Endothelial cell of umbilical vein (primary cell): Measurements from ENCODE around the gene MRPL44. TPM values are rescaled to one million over a fixed set of nuclear protein-coding genes. Genes with fewer than 3 reads are reported as not detected.

Source experiments
- BruUV-seq: library from RNA; stranded (reverse); fragments of 400-500 nt; replicated peaks from 2 replicates; lab custom pipeline; 2021; lab: Mats Ljungman, UMichigan
- CTCF ChIA-PET: fragments of 300-600, 350-600 bp; sonication (Branson Sonifier 250); formaldehyde crosslinking; loops from one replicate; lab custom pipeline; 2021; ENCODE audit warnings: antibody characterized with exemption, inconsistent platforms; lab: Charles Lee
- POLR2A ChIA-PET: fragments of 300-600, 350-600 bp; sonication (Branson Sonifier 250); formaldehyde crosslinking; loops from one replicate; lab custom pipeline; 2021; ENCODE audit warnings: antibody characterized with exemption, inconsistent platforms; lab: Charles Lee
- DNase-seq: peaks from one replicate; pipeline ENCODE4 v3.0.0-alpha.2; 2011; ENCODE audit warnings: low read depth, low spot score
- FAIRE-seq: peaks from 2 replicates; lab custom pipeline; 2011; peaks lifted over from hg19 to GRCh38; lab: Jason Lieb, UNC
- H2AFZ ChIP-seq: 2 replicates; pipeline ENCODE4 v1.6.0; 2012; ENCODE audit warnings: low read depth, low read length, control low read depth, inconsistent platforms
- H3K27ac ChIP-seq: 2 replicates; pipeline ENCODE4 v1.5.1; 2011; ENCODE audit warnings: low read depth, mild to moderate bottlenecking, control low read depth, low read length, moderate library complexity; ENCODE audit not compliant: insufficient read depth
- H3K27me3 ChIP-seq, 2 experiments: 2 replicates each; pipeline versions ENCODE4 v1.6.0 to v1.6.1; 2011; ENCODE audit warnings: low read length in 2 of 2, mixed read lengths in 1 of 2; ENCODE audit not compliant: control insufficient read depth in 2 of 2, insufficient read depth in 2 of 2
- H3K36me3 ChIP-seq, 2 experiments: 2 replicates in 1 of 2; 3 replicates in 1 of 2; pipeline ENCODE4 v1.5.1; 2011; ENCODE audit warnings: low read length in 2 of 2, mild to moderate bottlenecking in 1 of 2, moderate library complexity in 1 of 2; ENCODE audit not compliant: control insufficient read depth in 2 of 2, insufficient read depth in 2 of 2; ENCODE audit errors: extremely low read depth in 1 of 2
- H3K4me1 ChIP-seq: 3 replicates; pipeline ENCODE4 v1.5.1; 2011; ENCODE audit warnings: mild to moderate bottlenecking, low read length; ENCODE audit not compliant: control insufficient read depth, insufficient read depth; ENCODE audit errors: extremely low read depth
- H3K4me2 ChIP-seq: 2 replicates; pipeline ENCODE4 v1.6.1; 2011; ENCODE audit warnings: low read length, control low read depth, mixed read lengths; ENCODE audit not compliant: insufficient read depth
- H3K4me3 ChIP-seq, 3 experiments: fragments of 200-600 bp in 1 of 3; sonication (generic), shearing (Covaris generic) in 1 of 3; replicated peaks in 1 of 3; 2 replicates each; pipeline ENCODE4 v1.5.1; 2011 to 2016; ENCODE audit warnings: control low read depth in 3 of 3, low read length in 3 of 3, mild to moderate bottlenecking in 2 of 3, inconsistent platforms in 1 of 3, low read depth in 1 of 3, moderate library complexity in 1 of 3; ENCODE audit not compliant: insufficient read depth in 1 of 3
- H3K79me2 ChIP-seq: 2 replicates; pipeline ENCODE4 v1.6.0; 2012; ENCODE audit warnings: low read length, inconsistent platforms; ENCODE audit not compliant: control insufficient read depth, insufficient read depth
- H3K9ac ChIP-seq: replicated peaks from 2 replicates; pipeline ENCODE3; 2011; ENCODE audit warnings: low read length, control low read depth; ENCODE audit not compliant: insufficient read depth; ENCODE audit errors: extremely low read depth
- H3K9me1 ChIP-seq: replicated peaks from 3 replicates; pipeline ENCODE4 v1.6.0; 2011; ENCODE audit warnings: mild to moderate bottlenecking, low read length; ENCODE audit not compliant: control insufficient read depth, insufficient read depth; ENCODE audit errors: extremely low read depth
- H3K9me3 ChIP-seq: replicated peaks from 2 replicates; pipeline ENCODE4 v1.5.1; 2012; ENCODE audit warnings: low read length, inconsistent platforms; ENCODE audit not compliant: control insufficient read depth, insufficient read depth
- H4K20me1 ChIP-seq: replicated peaks from 2 replicates; pipeline ENCODE3; 2011; ENCODE audit warnings: mild to moderate bottlenecking, low read length; ENCODE audit not compliant: control insufficient read depth, insufficient read depth; ENCODE audit errors: extremely low read depth
- CTCF ChIP-seq, 2 donors: IDR thresholded peaks; 1 replicate in 1 of 2; 2 replicates in 1 of 2; pipeline ENCODE4 v1.5.1; 2011; ENCODE audit warnings: low read length in 2 of 2, mild to moderate bottlenecking in 2 of 2, moderate library complexity in 2 of 2, control low read depth in 1 of 2, inconsistent platforms in 1 of 2, low read depth in 1 of 2; ENCODE audit not compliant: insufficient read depth in 1 of 2; ENCODE audit errors: extremely low read depth in 1 of 2
- EZH2 ChIP-seq: IDR thresholded peaks from 2 replicates; pipeline ENCODE4 v1.6.1; 2012; ENCODE audit warnings: borderline replicate concordance, low read depth, mild to moderate bottlenecking, moderate library complexity, low read length, inconsistent platforms; ENCODE audit not compliant: severe bottlenecking
- FOS ChIP-seq: IDR thresholded peaks from 2 replicates; pipeline ENCODE4 v1.6.1; 2011; ENCODE audit warnings: mild to moderate bottlenecking, low read length, moderate library complexity, borderline replicate concordance; ENCODE audit not compliant: insufficient read depth
- GATA2 ChIP-seq: IDR thresholded peaks from 2 replicates; pipeline ENCODE4 v1.7.0; 2011; ENCODE audit warnings: low read depth, mild to moderate bottlenecking, moderate library complexity, mixed read lengths, low read length; ENCODE audit not compliant: insufficient read length, insufficient read depth
- JUN ChIP-seq: IDR thresholded peaks from 2 replicates; pipeline ENCODE4 v1.6.1; 2011; ENCODE audit warnings: borderline replicate concordance, low read depth; ENCODE audit not compliant: insufficient read length, insufficient read depth
- MAX ChIP-seq: IDR thresholded peaks from 2 replicates; pipeline ENCODE4 v1.6.1; 2011; ENCODE audit not compliant: insufficient read depth, insufficient read length
- MYC ChIP-seq: IDR thresholded peaks from one replicate; pipeline ENCODE4 v1.6.1; 2011; ENCODE audit warnings: mild to moderate bottlenecking, low read depth, low read length
- POLR2A ChIP-seq: IDR thresholded peaks from 2 replicates; pipeline ENCODE4 v1.6.1; 2012; ENCODE audit warnings: low read depth, mild to moderate bottlenecking, control low read depth, low read length
- POLR2AphosphoS5 ChIP-seq: IDR thresholded peaks from 2 replicates; pipeline ENCODE4 v1.6.1; 2012; ENCODE audit warnings: low read depth, mild to moderate bottlenecking, control low read depth, low read length, moderate library complexity; ENCODE audit not compliant: insufficient read depth
- dilution Hi-C: fragments of 300-500 bp; cut with MboI; formaldehyde crosslinking; loops from one replicate; pipeline ENCODE4 v1.15.0; 2019; ENCODE audit warnings: low sequenced_read_pairs; ENCODE audit not compliant: extremely low pct_ligation_motif_present
- intact Hi-C: fragments of 100-400 bp; cut with micrococcal nuclease; formaldehyde crosslinking; loops from one replicate; pipeline ENCODE4 v1.10.0; 2022
- polyA plus RNA-seq, 4 experiments: library from polyadenylated mRNA; depleted of rRNA in 3 of 4; stranded (reverse) in 3 of 4; unstranded in 1 of 4; fragments of >200 nt; gene quantifications; 2 replicates each; pipeline versions ENCODE4 v1.2.1 to v1.2.3, GENCODE V29; 2011 to 2012; ENCODE audit warnings: missing spikeins in 1 of 4
- total RNA-seq: library from RNA; stranded (reverse); gene quantifications from 2 replicates; pipeline ENCODE4 v1.2.3, GENCODE V29; 2021

MRPL44 gene
- total and polyA plus RNA-seq, 2 donors (not counting 3 experiments of a cell fraction or from before 2014, with no cell fraction given): 19.2 to 27.7 TPM

- Histone ChIP-seq H3K36me3 (no peaks in the 10 kb centered on the region), H3K27me3 (no peaks in the 10 kb centered on the region), H4K20me1 (no peaks in the 10 kb centered on the region), H3K9me1 (no peaks in the 10 kb centered on the region), H3K4me3 (no peak overlapping the region), H3K9me3 (no peaks in the 10 kb centered on the region), H3K4me2 (no peak overlapping the region), H3K4me1 (no peaks in the 10 kb centered on the region), H3K9ac (no peak overlapping the region), H3K27ac (no peak overlapping the region), H3K79me2 (no peaks in the 10 kb centered on the region), H2AFZ (no peak overlapping the region)
- DNase-seq (no peak), FAIRE-seq (peak; percentile 31)
- ChIA-PET POLR2A (no interaction called here), CTCF (interaction anchor here (1.5 to 9.0 kb wide), 5 partner anchors 11 to 290 kb away, joined by 5 to 875 read pairs (median 73); partner anchors contain the start of gene SERPINE2)
- intact Hi-C loops: no loop called here
- BruUV-seq: no TSS peak
- dilution Hi-C loops: no loop called here
- TF ChIP-seq MAX (no peak), POLR2AphosphoS5 (no peak), FOS (no peak), JUN (peak; percentile 13), POLR2A (no peak)
These were observed 38.3 kb downstream of the MRPL44 start for GRCh38 chr2:223995569-223995968.

- ChIA-PET CTCF (interaction anchor here (0.6 to 9.0 kb wide), 3 partner anchors 26 to 642 kb away, joined by 3 to 875 read pairs (median 174); no protein-coding TSS in a partner anchor), POLR2A (no interaction called here)
- intact Hi-C loops: no loop called here
- no peak overlapping the region for H3K27ac ChIP-seq
- H3K79me2 ChIP-seq: no peaks in the 10 kb centered on the region
- H4K20me1 ChIP-seq: no peaks in the 10 kb centered on the region
- TF ChIP-seq MYC (no peak), POLR2AphosphoS5 (no peak), GATA2 (no peak), CTCF (IDR thresholded peaks at IDR 0.05; ENCODE audit: extremely low read depth in 1 of 2, insufficient read depth in 1 of 2, low read depth in 1 of 2, low read length in 2 of 2) (no peak), MAX (no peak), EZH2 (no peak), FOS (no peak), JUN (no peak), POLR2A (no peak)
- FAIRE-seq: no peak
- no peak overlapping the region for H3K4me3 ChIP-seq
- H3K27me3 ChIP-seq: no peaks in the 10 kb centered on the region
- no peaks in the 10 kb centered on the region for H3K9me1 ChIP-seq
- H3K36me3 ChIP-seq: no peaks in the 10 kb centered on the region
- no peaks in the 10 kb centered on the region for H3K4me1 ChIP-seq
- no peak overlapping the region for H3K9ac ChIP-seq
- dilution Hi-C loops: no loop called here
- BruUV-seq: no TSS peak
- DNase-seq: no peak
- H3K9me3 ChIP-seq: no peaks in the 10 kb centered on the region
- H2AFZ ChIP-seq: no peak overlapping the region
- H3K4me2 ChIP-seq: no peak overlapping the region
These were observed 39.1 kb downstream of the MRPL44 start for GRCh38 chr2:223996391-223996790.
